ENCODE results near the gene TOP2A.
"Not testable (repeated sequence)": the region's sequence is repeated elsewhere in the genome, so short reads cannot be mapped to it uniquely, and the experiment has no call there.

TOP2A gene

DNA sequence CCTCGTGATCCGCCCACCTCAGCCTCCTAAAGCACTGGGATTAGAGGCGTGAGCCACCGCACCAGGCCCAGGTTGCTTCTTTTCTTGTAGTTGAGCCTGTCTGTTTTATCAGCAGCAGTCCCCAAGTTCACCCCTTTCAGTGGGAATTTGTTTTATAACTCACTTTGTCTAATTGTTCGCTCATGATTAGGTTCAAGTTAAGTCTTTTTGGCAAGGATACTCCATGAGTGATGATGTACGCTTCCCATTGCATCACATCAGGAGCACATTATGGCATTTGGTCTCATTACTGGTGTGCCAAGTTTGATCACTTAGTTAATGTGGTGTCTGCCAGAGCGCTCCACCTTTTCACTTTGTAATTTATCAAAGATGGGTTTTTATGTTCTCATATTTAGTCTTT lies 38.7 kb downstream of the TOP2A start:
- no peak for DNase-seq (ENCODE audit: low spot score)

- no peak for DNase-seq (ENCODE audit: low spot score)
Observed at GRCh38 chr17:40377832-40378231, 39.9 kb downstream of the TOP2A start.

DNA sequence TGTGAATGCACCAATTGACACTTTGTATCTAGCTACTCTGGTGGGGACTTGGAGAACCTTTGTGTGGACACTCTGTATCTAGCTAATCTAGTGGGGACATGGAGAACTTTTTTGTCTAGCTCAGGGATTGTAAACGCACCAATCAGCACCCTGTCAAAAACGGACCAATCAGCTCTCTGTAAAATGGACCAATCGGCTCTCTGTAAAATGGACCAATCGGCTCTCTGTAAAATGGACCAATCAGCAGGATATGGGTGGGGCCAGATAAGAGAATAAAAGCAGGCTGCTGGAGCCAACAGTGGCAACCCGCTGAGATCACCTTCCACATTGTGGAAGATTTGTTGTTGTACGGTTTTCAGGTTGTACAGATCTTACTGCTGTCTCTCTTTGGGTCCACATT lies 41.2 kb downstream of the TOP2A start:
- not testable (repeated sequence) for DNase-seq (ENCODE audit: low spot score)

DNA sequence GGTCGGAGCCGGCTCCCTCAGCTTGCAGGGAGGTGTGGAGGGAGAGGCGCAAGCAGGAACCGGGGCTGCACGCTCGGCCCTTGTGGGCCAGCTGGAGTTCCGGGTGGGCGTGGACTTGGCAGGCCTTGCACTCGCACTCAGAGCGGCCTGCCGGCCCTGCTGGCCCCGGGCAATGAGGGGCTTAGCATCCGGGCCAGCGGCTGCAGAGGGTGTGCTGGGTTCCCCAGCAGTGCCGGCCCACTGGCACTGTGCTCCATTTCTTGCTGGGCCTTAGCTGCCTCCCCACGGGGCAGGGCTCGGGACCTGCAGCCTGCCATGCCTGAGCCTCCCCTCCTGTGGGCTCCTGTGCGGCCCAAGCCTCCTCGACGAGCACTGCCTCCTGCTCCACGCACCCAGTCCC lies 41.9 kb downstream of the TOP2A start:
- not testable (repeated sequence) for DNase-seq (ENCODE audit: low spot score)

DNA sequence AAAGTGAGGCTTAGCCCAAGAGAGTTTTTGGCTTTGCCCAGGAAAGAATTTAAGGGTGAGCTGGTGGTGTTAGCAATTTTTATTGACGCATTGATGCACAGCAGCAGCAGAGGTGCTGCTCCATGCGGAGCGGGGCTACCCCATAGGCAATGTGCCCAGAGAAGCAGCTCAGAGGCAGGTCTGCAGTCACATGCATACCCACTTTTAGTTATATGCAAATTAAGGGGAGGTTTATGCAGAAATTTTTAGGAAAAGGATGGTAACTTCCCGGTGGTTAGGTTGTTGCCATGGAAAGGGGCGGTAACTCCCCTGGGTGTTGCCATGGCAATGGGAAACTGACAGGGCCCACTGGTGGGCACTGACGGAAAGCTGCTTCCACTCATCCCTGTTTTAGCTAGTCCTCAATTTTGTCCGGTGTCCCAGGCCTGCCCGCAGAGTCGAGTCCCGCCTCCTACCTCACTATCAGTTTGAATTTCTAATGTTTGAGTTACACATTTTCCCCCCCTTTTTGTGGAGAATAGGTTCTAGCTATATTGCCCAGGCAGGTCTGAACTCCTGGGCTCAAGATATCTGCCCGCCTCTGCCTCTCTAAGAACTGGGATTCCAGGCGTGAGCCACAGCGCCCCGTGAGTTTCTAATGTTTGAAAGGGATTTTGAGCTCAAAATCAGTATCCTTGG lies 42.7 kb downstream of the TOP2A start:
- DNase-seq (ENCODE audit: low spot score) = no peak

GRCh38 chr17:40373999-40374398 lies 43.7 kb downstream of the TOP2A start:
- no peak for DNase-seq (ENCODE audit: low spot score)

DNA sequence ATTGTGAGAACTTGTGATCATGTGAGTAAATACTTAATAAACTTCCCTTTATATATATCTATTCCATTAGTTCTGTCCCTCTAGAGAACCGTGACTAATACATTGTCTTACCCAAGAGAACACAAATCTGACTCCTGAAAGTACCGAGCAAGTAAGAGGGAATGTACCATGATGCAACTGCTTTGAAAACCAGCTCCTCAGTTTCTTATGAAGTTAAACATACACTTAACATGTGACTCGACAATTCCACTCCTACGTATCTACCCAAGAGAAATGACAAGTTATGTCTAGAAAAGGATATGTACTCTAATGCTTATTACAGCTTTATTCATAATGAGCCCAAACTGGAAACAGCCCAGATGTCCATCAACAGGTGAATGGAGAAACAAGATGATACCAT lies 44.4 kb downstream of the TOP2A start:
- DNase-seq (ENCODE audit: low spot score) = no peak

GRCh38 chr17:40372644-40373043 lies 45.1 kb downstream of the TOP2A start:
- DNase-seq (ENCODE audit: low spot score) = not testable (repeated sequence)

DNA sequence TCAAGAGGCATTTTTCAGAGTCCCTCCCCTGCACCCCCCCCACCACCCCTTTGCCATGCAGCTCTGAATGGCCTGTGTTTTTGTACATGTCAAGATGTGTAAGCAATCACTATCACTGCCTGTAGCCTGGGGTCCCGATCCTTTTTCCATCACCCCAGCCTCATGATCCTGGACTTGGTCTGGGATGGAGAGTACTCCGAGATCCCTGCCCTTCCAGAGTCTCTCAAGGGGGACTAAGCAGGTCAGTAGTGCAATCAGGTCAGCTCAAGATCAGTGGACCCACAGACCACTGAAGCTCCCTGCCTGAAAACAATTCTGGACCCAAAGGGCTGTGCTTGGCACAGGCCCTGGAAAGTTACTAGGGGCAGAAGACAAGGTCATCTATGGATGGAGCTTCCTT lies 45.7 kb downstream of the TOP2A start:
- no peak for DNase-seq (ENCODE audit: low spot score)

DNA sequence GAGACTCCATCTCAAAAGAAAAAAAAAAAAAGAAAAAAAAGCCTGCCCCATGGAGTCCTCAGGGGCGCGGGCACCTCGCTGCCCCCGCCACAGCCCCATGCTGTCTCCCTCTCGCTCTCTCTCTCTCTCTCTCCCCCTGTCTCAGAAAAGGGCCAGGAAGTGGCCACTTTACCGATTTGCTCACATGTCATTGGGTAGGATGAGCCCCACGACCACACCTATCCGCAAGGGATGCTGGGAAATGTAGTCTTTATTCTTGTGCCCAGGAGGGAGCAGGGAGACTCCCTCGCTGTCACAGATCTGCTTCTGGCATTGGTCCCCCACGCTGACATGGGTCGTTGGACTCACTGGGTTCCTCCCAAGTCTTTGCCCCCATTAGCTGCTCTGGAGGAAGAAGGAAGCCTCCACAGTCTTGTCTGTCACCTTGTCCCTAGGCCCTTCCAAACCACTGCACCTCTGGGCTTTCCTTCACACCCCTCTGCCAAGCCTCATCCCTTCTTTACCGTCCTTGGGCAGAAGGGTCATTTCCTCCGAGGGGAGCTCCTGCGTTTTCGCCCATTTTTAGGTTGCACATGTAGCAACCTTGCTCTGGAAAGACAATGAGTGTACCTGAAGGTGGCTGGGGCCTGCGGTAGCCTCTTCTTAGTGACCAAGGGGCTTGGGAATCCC lies 46.3 kb downstream of the TOP2A start:
- DNase-seq (ENCODE audit: low spot score) = no peak

DNA sequence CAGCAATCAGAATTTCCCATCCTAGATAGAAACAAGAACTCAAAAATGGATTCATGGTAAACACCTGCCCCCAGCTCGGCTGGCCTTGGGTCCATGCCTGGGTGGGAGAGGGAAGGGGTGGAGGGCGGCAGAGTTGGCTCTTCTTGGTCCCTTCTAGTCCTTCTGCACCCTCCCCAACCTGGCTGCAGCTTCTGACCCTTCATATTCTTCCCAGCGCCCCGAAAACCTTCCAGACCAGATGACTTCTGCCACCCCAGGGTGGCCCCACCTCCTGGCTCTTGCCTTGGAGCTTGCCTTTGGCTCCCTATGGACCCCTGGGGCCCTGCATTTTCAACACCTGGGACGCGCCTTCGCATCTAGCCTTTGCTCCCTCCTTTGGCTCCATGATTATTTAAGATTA lies 47.8 kb downstream of the TOP2A start:
- DNase-seq (ENCODE audit: low spot score) = no peak

DNA sequence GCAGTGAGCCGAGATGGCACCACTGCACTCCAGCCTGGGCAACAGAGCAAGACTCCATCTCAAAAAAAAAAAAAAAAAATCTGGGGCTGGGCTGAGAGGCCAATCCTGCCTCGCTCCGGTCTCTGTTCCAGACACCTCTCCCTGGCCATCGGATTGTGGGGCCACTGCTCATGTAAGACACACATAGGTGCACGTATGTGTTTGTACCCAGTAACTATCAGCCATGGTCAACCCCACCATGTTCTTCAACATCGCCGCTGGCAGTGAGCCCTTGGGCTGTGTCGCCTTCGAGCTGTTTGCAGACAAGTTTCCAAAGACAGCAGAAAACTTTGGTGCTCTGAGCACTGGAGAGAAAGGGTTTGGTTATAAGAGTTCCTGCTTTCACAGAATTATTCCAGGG lies 50.0 kb downstream of the TOP2A start:
- peak; percentile 18 for DNase-seq (ENCODE audit: low spot score)

- no peak for DNase-seq (ENCODE audit: low spot score)
Observed at GRCh38 chr17:40366861-40367518, 50.7 kb downstream of the TOP2A start.

- DNase-seq (ENCODE audit: low spot score) = no peak
Observed at GRCh38 chr17:40366076-40366860, 51.4 kb downstream of the TOP2A start.

DNA sequence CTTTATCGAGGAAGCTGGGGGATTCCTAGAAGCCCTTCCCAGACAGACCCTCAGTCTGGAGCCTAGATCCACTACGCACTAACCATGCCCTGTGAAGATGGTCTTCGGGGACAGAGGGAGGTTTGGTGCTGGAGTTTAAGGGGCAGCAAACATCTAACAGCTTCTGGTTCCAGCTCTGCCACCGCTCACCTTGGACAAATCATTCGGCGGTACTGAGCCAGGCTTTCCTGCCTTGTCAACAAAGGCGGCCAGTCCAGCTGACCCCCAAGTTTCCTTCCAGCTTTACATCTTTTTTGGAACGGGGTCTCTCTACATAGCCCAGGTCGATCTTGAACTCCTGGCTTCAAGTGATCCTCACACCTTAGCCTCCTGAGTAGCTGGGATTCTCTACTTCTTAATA lies 52.8 kb downstream of the TOP2A start:
- no peak for DNase-seq (ENCODE audit: low spot score)

GRCh38 chr17:40364121-40364861 lies 53.4 kb downstream of the TOP2A start, which contains the start of gene GJD3:
TSS of gene GJD3 (minus strand) at chr17:40364737. CDS start at chr17:40363815, 922 bp downstream.
- DNase-seq (ENCODE audit: low spot score) = no peak

GRCh38 chr17:40363111-40363827 lies 54.4 kb downstream of the TOP2A start:
- peak; percentile 24 for DNase-seq (ENCODE audit: low spot score)

DNA sequence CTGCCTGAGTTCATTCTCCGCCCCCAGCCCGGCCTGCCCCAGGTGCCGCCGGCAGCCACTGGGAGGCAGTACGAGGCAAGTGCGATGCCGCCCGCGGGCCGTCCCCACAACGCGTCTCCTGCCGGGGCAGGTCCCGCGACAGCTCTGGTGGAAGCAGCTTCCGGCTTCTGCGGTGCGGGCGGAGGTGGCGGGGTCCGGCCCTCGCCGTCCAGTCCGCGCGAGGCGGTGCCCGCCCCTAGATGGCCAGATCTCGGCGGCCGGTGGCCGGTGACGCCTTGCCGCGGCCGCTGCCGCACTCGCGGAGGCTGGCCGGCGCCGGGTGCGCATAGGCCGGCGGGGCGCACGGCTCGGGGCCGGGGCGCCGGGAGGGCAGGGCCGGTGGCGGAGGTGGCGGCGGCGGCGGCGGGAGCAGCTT lies 55.0 kb downstream of the TOP2A start:
- DNase-seq (ENCODE audit: low spot score) = peak; percentile 74

- no peak for DNase-seq (ENCODE audit: low spot score)
Observed at GRCh38 chr17:40361925-40362695, 55.6 kb downstream of the TOP2A start.
